ENCODE results near the gene PARD3B. TPM values are rescaled to one million over a fixed set of nuclear protein-coding genes. Genes with fewer than 3 reads are reported as not detected.

Gene PARD3B
- total and polyA plus RNA-seq, 2 of the 13 experiments (the other 11 are each of a cell fraction or from before 2014, with no cell fraction given), result 0.71 to 2.3 TPM

DNA sequence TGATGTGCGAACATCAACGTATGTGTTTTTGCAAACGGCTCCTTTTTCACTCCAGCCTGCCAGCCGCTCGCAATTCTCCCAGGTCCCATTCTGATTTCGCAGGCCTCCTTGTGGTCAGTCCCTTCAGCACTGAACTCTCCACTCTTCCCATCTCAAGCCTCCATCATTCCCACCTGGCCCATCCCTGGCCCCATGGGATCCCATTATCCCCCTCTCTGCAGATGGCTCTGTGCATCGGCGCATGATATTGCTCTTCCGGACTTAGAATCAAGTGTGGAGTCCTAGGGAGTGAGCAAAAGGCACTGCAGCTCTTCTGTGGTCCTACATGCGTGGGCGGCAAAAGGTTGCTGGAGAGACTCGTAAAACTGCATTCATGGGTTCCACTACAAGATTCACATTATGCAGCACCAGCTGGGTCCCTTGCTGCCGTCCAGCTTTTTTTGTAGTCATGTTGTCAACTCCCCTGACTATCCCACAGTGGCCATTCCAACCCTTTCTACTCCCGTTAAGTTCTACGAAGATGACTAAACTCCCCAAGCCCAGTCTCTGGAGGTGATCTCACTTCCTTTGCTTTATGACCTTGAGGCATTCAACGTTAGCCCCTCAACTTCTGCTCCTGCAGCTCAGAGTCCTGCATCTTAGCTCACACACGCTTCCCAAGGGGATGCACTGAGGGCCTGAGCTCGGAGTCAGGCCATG is 1011.7 kb downstream of the PARD3B start:
- Histone ChIP-seq H3K36me3 (replicated peaks in 1 of 2; ENCODE audit: control insufficient read depth in 1 of 2, insufficient read depth in 2 of 2, low read length in 2 of 2) (no peaks in the 10 kb centered on the region), H3K4me1 (ENCODE audit: insufficient read depth, low read length) (no peaks in the 10 kb centered on the region), H3K79me2 (ENCODE audit: insufficient read depth, low read length) (no peaks in the 10 kb centered on the region), H3K4me3 (replicated peaks in 1 of 3; ENCODE audit: insufficient read depth in 1 of 3, low read depth in 2 of 3, low read length in 3 of 3) (no peak overlapping the region), H3K27me3 (ENCODE audit: control insufficient read depth in 1 of 2, insufficient read depth in 2 of 2, low read length in 2 of 2) (no peaks in the 10 kb centered on the region), H3K9me3 (ENCODE audit: low read length) (no peaks in the 10 kb centered on the region), H2AFZ (ENCODE audit: low read length) (no peak overlapping the region), H3K4me2 (ENCODE audit: low read depth, low read length) (no peak overlapping the region), H3K27ac (ENCODE audit: extremely low read length, insufficient read depth, low read length) (no peak overlapping the region), H3K9ac (ENCODE audit: insufficient read depth, low read depth, low read length) (no peak overlapping the region), H4K20me1 (ENCODE audit: insufficient read depth, low read length) (no peaks in the 10 kb centered on the region)
- 67% methylated on average over 18 of the region's 18 CpGs for WGBS (ENCODE audit: low lambda C conversion rate)
- POLR2A ChIA-PET, result no interaction called here
- DNase-seq (ENCODE audit: low spot score), result no peak
- no peak; the same call in 2 of the 3 replicates for ATAC-seq
- no TSS peak for BruUV-seq (replicated peaks)
- intact Hi-C loops (cut with micrococcal nuclease; ENCODE audit: unreplicated experiment) (no loop called here), in situ Hi-C loops (cut with HindIII; ENCODE audit: extremely low pct_ligation_motif_present, low pct_unique_long_range_greater_than_20kb) (no loop called here)
- no peak for FAIRE-seq
- CTCF ChIA-PET (ENCODE audit: low intra/inter-chr PET ratio, low total read pairs), result no interaction called here
- no peak for TF ChIP-seq RNF2 (conservative IDR thresholded peaks at IDR 0.05; ENCODE audit: low read depth)
- no peak for TF ChIP-seq RXRA (CRISPR knock-in tag; IDR thresholded peaks at IDR 0.05)
- no peak for TF ChIP-seq PRPF4 (IDR thresholded peaks at IDR 0.05; ENCODE audit: low read depth, low read length, poor library complexity, severe bottlenecking)
- TF ChIP-seq, protein P1, sequence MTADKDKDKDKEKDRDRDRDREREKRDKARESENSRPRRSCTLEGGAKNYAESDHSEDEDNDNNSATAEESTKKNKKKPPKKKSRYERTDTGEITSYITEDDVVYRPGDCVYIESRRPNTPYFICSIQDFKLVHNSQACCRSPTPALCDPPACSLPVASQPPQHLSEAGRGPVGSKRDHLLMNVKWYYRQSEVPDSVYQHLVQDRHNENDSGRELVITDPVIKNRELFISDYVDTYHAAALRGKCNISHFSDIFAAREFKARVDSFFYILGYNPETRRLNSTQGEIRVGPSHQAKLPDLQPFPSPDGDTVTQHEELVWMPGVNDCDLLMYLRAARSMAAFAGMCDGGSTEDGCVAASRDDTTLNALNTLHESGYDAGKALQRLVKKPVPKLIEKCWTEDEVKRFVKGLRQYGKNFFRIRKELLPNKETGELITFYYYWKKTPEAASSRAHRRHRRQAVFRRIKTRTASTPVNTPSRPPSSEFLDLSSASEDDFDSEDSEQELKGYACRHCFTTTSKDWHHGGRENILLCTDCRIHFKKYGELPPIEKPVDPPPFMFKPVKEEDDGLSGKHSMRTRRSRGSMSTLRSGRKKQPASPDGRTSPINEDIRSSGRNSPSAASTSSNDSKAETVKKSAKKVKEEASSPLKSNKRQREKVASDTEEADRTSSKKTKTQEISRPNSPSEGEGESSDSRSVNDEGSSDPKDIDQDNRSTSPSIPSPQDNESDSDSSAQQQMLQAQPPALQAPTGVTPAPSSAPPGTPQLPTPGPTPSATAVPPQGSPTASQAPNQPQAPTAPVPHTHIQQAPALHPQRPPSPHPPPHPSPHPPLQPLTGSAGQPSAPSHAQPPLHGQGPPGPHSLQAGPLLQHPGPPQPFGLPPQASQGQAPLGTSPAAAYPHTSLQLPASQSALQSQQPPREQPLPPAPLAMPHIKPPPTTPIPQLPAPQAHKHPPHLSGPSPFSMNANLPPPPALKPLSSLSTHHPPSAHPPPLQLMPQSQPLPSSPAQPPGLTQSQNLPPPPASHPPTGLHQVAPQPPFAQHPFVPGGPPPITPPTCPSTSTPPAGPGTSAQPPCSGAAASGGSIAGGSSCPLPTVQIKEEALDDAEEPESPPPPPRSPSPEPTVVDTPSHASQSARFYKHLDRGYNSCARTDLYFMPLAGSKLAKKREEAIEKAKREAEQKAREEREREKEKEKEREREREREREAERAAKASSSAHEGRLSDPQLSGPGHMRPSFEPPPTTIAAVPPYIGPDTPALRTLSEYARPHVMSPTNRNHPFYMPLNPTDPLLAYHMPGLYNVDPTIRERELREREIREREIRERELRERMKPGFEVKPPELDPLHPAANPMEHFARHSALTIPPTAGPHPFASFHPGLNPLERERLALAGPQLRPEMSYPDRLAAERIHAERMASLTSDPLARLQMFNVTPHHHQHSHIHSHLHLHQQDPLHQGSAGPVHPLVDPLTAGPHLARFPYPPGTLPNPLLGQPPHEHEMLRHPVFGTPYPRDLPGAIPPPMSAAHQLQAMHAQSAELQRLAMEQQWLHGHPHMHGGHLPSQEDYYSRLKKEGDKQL (CRISPR knock-in tag; IDR thresholded peaks at IDR 0.05; ENCODE audit: low read depth), result no peak
- TF ChIP-seq, protein P2, sequence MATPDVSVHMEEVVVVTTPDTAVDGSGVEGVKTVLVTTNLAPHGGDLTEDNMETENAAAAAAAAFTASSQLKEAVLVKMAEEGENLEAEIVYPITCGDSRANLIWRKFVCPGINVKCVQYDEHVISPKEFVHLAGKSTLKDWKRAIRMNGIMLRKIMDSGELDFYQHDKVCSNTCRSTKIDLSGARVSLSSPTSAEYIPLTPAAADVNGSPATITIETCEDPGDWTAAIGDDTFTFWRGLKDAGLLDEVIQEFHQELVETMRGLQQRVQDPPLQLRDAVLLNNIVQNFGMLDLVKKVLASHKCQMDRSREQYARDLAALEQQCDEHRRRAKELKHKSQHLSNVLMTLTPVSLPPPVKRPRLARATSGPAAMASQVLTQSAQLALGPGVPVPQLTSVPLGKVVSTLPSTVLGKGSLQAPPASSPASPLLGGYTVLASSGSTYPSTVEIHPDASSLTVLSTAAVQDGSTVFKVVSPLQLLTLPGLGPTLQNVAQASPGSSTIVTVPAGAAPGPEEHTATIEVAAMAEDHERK (CRISPR knock-in tag; IDR thresholded peaks at IDR 0.05; ENCODE audit: low read depth), result no peak
- TF ChIP-seq ZNF317 (CRISPR knock-in tag; IDR thresholded peaks at IDR 0.05), result no peak
- TF ChIP-seq MEF2D (CRISPR knock-in tag; IDR thresholded peaks at IDR 0.05), result no peak
- no peak for TF ChIP-seq ZNF746 (CRISPR knock-in tag; IDR thresholded peaks at IDR 0.05)
- TF ChIP-seq ATM (IDR thresholded peaks at IDR 0.05; ENCODE audit: borderline replicate concordance), result no peak

All from HepG2 (cell line).